Lung (tissue), 12 donors: ENCODE measurements around the gene ATP13A1. TPM values are rescaled to one million over a fixed set of nuclear protein-coding genes. Genes with fewer than 3 reads are reported as not detected.
A peak's percentile ranks its signal among the peaks of the same experiment; 100 is the strongest.

Experiments used
- ATAC-seq: fragments of 200-7000 bp; cut with Tn5 transposase; one replicate; pipeline ENCODE4 v1.9.1; 2020; ENCODE audit warnings: moderate number of reproducible peaks; ENCODE audit not compliant: insufficient read depth, low FRiP score
- DNase-seq, 3 donors: peaks; one replicate each; pipeline ENCODE4 v3.0.0-alpha.2; 2013 to 2017
- H3K27ac ChIP-seq, 2 donors: one replicate each; pipeline ENCODE4 v1.5.1; 2013; ENCODE audit warnings: mild to moderate bottlenecking in 2 of 2, moderate library complexity in 2 of 2, control low read depth in 1 of 2, inconsistent platforms in 1 of 2, low read depth in 1 of 2, low read length in 1 of 2
- H3K27me3 ChIP-seq, 3 donors: one replicate each; pipeline ENCODE4 v1.5.1; 2013; ENCODE audit warnings: low read length in 2 of 3; ENCODE audit not compliant: control insufficient read depth in 3 of 3, insufficient read depth in 3 of 3
- H3K36me3 ChIP-seq, 4 donors: one replicate each; pipeline ENCODE4 v1.5.1; 2013; ENCODE audit warnings: low read length in 4 of 4, mild to moderate bottlenecking in 1 of 4, moderate library complexity in 1 of 4; ENCODE audit not compliant: control insufficient read depth in 4 of 4, insufficient read depth in 4 of 4
- H3K4me1 ChIP-seq, 5 donors: one replicate each; pipeline ENCODE4 v1.5.1; 2013; ENCODE audit warnings: low read length in 5 of 5, mild to moderate bottlenecking in 2 of 5, moderate library complexity in 1 of 5; ENCODE audit not compliant: control insufficient read depth in 5 of 5, insufficient read depth in 5 of 5
- H3K4me3 ChIP-seq: one replicate; pipeline ENCODE4 v1.5.1; 2013; ENCODE audit warnings: mild to moderate bottlenecking, control low read depth, moderate library complexity
- H3K9ac ChIP-seq, 2 donors: one replicate each; pipeline ENCODE4 v1.5.1; 2013; ENCODE audit warnings: low read length in 2 of 2, control low read depth in 1 of 2; ENCODE audit not compliant: insufficient read depth in 1 of 2
- H3K9me3 ChIP-seq, 4 donors: one replicate each; pipeline ENCODE4 v1.5.1; 2013; ENCODE audit warnings: low read length in 3 of 4, mild to moderate bottlenecking in 1 of 4, moderate library complexity in 1 of 4; ENCODE audit not compliant: control insufficient read depth in 4 of 4, insufficient read depth in 3 of 4
- CTCF ChIP-seq: IDR thresholded peaks from 2 replicates; pipeline ENCODE4 v1.5.1; 2012; ENCODE audit warnings: mild to moderate bottlenecking; ENCODE audit errors: control extremely low read depth, extremely low read depth
- WGBS, 2 donors: extraction: QIAGEN DNeasy Blood & Tissue Kit; methylation state at CpG; one replicate each; pipeline ENCODE4 v1.1.7; 2013; 5-methylcytosine and 5-hydroxymethylcytosine counted together
- polyA plus RNA-seq, 2 donors: library from polyadenylated mRNA; stranded (reverse); fragments of 200-250 nt; gene quantifications; one replicate each; pipeline ENCODE4 v1.2.1, GENCODE V29; 2013
- total RNA-seq, 2 donors: library from RNA; depleted of rRNA in 1 of 2; stranded (reverse); fragments of >200 nt in 1 of 2; gene quantifications; one replicate each; pipeline ENCODE4 v1.2.1, GENCODE V29; 2014 to 2021
- donor health status: control.
- donor health status: control.
- donor health status: Bipolar disorder and iron deficiency.
- donor health status: healthy.
- donor health status: DM: yes; HTN: yes; CAD: no.

The ATP13A1 gene
- total and polyA plus RNA-seq, 4 donors, result 35.7 to 70.4 (median 41.6) TPM

DNA sequence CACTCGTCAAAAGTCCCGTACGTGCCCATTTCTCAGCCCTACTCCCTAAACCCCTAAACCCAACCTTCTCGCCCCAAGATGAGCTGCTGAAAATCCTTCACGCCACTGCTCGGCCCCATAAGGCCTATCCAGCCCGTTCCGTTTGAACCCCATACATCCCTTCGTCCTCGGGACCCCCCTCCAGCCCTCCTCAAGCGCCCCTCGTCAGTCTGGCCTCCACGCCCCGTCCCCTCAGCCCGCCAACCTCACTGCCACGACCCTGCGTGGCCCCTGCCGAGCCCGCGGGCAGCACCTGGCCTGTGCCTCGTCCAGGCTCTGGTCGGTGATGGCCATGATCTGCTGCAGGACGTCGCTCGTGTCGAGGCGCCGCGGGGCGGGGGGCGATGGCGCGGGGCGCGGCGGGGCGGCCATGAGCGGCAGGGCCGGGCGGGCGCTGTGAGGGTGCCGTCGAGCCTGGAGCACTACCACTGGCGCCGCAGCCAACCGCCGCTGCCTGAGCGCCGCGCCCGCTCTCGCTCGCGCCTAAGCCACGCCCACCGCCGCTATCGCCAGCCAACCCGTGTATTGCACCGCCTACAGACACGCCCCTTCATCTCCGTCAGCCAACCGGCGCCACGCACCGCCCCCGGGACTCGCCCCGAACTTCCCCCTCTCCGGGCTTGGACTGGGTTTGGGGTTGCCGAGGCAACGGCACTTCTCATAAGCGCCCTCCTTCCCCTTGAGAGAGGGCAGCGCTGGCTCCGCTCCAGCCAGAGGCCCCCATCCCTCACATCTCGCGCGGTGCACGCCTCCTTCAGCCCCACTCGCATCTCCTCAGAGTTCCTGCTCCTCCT is 45.0 kb downstream of the ATP13A1 start, which contains the start of gene PBX4:
Gene PBX4, minus strand, starts transcription at position 469 of the 833 bp plus-strand sequence. Its CDS starts 58 bp downstream, at position 411.
- peak; percentile 100 for ATAC-seq
- no peak for TF ChIP-seq CTCF
- H3K27ac ChIP-seq, result no peak within 1 kb of the TSS
- H3K27me3 ChIP-seq, result no peaks in the 10 kb centered on the region
- H3K9me3 ChIP-seq, result no peaks in the 10 kb centered on the region
- H3K9ac ChIP-seq, result peak within 1 kb of the TSS; percentile 30 to 80
- whole genome bisulfite sequencing, 2 donors, result 5 to 7% methylated on average over 68 to 80 of the region's 80 CpGs
- H3K36me3 ChIP-seq, result no peaks in the 10 kb centered on the region
- DNase-seq, result peak; percentile 99
- peak within 1 kb of the TSS; percentile 48 for H3K4me3 ChIP-seq
- H3K4me1 ChIP-seq, result peaks cover 0 to 25% (median 9%) of the 10 kb centered on the region in 5 donors

GRCh38 chr19:19615086-19615485 is 48.4 kb downstream of the ATP13A1 start:
- Histone ChIP-seq H3K9ac (no peak overlapping the region), H3K4me3 (no peak overlapping the region), H3K27ac (no peak overlapping the region), H3K36me3 (no peaks in the 10 kb centered on the region), H3K9me3 (no peaks in the 10 kb centered on the region), H3K4me1 (peaks cover 0 to 26% (median 9%) of the 10 kb centered on the region in 5 donors), H3K27me3 (no peaks in the 10 kb centered on the region)
- WGBS, 2 donors, result 87 to 98% methylated on average over 3 of the region's 3 CpGs
- DNase-seq, result no peak
- TF ChIP-seq CTCF, result no peak
- no peak for ATAC-seq

DNA sequence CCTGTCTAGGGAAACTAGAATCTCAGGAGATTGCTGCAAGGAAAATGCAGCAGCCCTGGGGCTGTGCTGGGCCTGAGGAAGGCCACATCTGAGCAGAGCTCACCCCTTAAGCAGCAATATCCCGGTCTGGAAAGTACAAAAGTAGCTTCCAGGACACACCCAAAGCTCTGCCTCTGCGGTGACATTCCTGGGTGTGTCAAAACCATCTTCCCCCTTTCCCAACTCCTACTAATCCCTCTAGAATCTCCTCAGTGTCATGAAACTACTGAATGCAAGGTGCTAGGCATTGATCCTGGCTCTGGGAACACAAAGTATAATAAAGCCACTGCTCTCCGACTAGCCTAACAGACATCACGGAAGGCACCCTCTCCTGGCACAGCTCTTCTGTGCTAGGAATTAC is 50.0 kb downstream of the ATP13A1 start:
- Histone ChIP-seq H3K9ac (no peak overlapping the region), H3K9me3 (no peaks in the 10 kb centered on the region), H3K4me1 (peaks cover 0 to 18% (median 4%) of the 10 kb centered on the region in 5 donors), H3K36me3 (peaks cover 0 to 4% (median 0%) of the 10 kb centered on the region in 4 donors), H3K4me3 (no peak overlapping the region), H3K27ac (no peak overlapping the region), H3K27me3 (no peaks in the 10 kb centered on the region)
- DNase-seq (no peak), ATAC-seq (no peak)
- 74 to 86% methylated on average over 4 of the region's 4 CpGs for WGBS, 2 donors
- TF ChIP-seq CTCF, result no peak
